Measurements from ENCODE around the gene CROCC. TPM values are rescaled to one million over a fixed set of nuclear protein-coding genes. Genes with fewer than 3 reads are reported as not detected.
A peak's percentile ranks its signal among the peaks of the same experiment; 100 is the strongest.
"Not testable (repeated sequence)": the region's sequence is repeated elsewhere in the genome, so short reads cannot be mapped to it uniquely, and the experiment has no call there.

The CROCC gene, protein sequence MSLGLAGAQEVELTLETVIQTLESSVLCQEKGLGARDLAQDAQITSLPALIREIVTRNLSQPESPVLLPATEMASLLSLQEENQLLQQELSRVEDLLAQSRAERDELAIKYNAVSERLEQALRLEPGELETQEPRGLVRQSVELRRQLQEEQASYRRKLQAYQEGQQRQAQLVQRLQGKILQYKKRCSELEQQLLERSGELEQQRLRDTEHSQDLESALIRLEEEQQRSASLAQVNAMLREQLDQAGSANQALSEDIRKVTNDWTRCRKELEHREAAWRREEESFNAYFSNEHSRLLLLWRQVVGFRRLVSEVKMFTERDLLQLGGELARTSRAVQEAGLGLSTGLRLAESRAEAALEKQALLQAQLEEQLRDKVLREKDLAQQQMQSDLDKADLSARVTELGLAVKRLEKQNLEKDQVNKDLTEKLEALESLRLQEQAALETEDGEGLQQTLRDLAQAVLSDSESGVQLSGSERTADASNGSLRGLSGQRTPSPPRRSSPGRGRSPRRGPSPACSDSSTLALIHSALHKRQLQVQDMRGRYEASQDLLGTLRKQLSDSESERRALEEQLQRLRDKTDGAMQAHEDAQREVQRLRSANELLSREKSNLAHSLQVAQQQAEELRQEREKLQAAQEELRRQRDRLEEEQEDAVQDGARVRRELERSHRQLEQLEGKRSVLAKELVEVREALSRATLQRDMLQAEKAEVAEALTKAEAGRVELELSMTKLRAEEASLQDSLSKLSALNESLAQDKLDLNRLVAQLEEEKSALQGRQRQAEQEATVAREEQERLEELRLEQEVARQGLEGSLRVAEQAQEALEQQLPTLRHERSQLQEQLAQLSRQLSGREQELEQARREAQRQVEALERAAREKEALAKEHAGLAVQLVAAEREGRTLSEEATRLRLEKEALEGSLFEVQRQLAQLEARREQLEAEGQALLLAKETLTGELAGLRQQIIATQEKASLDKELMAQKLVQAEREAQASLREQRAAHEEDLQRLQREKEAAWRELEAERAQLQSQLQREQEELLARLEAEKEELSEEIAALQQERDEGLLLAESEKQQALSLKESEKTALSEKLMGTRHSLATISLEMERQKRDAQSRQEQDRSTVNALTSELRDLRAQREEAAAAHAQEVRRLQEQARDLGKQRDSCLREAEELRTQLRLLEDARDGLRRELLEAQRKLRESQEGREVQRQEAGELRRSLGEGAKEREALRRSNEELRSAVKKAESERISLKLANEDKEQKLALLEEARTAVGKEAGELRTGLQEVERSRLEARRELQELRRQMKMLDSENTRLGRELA (N-terminal part only)
- total RNA-seq = 33.0 TPM

DNA sequence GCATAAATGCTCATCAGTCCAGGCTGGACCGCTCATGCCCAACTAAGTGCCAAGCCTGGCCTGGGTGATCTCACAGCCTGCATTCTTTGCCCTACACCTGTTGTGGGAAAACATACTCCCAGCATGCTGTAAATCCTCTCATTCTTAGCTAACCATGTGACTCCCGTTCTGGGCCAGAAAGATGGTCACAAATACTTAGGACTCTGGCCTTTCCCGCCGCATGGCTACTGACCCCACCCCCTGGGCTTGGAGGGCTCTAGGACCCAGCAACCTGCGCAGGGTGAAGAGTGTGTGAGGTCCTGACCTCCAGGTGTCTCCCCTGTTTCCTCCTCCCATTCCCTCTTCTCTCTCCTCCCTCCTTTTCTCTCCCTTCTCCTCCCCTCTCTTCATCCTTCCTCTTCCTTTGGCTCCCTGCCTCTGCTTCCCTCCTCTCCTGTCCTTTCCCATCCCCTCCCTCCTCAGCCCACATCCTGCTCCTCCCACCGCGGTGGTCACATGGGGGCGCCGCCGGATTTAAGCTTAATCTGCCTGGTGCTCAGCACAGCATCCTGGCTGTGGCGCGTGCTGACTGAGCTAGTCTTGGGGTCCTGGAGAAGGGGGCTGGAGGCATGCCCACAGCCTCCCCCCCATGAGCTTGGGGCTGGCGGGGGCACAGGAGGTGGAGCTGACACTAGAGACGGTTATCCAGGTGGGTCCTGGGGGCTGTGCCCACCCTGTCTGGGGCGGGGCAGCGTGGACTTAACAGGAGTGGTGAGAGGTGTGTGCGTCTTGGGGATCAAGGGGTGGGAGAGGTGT, at the start of gene CROCC:
Gene CROCC (plus strand): TSS at position 541 of the 795 bp plus-strand sequence. CDS start 88 bp downstream, at position 629.
- no peak for DNase-seq (ENCODE audit: low spot score)

DNA sequence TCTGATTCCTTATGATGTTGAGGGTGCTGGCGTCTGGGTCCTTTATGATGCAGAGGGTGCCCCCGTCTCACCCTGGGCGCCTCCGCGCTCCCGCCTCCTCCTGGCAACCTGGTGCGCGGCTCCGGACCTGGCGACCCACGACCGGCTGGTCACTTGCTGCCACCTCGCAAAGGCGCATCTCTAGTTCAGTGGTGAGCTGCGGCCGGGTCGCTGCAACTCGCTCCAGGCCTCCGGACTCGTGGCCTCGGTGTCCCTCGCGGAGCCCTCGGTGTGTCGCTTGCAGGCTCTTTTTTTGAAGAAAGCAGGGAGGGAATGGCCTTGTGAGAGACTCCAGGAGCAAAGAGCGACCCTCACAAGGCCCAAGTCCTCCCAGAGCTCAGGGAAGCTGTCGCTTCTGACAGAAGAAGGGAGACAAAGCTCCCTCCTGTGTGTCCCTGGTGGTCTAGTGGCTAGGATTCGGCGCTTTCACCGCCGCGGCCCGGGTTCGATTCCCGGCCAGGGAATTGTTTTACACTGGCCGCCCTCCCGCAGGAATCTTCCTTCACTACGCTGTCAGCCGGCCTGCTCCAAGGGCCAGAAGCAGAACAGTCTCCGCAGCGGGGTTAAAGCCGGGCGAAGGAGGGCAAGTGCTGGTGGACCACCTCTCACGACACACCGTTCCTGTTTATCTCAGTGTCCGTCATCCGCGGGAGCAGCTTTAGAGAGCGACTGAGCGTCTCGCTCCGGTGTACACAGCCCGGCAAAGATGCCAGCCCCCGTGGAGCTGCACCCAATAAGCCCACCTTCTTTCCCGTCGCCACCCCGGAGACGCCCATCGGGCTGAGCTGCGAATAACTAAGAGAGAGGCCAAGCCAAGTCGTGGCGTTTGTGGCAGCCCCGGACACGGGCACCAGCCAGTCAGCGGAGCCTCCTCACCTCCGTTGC, 49.3 kb upstream of the CROCC start:
- DNase-seq (ENCODE audit: low spot score) = not testable (repeated sequence)

DNA sequence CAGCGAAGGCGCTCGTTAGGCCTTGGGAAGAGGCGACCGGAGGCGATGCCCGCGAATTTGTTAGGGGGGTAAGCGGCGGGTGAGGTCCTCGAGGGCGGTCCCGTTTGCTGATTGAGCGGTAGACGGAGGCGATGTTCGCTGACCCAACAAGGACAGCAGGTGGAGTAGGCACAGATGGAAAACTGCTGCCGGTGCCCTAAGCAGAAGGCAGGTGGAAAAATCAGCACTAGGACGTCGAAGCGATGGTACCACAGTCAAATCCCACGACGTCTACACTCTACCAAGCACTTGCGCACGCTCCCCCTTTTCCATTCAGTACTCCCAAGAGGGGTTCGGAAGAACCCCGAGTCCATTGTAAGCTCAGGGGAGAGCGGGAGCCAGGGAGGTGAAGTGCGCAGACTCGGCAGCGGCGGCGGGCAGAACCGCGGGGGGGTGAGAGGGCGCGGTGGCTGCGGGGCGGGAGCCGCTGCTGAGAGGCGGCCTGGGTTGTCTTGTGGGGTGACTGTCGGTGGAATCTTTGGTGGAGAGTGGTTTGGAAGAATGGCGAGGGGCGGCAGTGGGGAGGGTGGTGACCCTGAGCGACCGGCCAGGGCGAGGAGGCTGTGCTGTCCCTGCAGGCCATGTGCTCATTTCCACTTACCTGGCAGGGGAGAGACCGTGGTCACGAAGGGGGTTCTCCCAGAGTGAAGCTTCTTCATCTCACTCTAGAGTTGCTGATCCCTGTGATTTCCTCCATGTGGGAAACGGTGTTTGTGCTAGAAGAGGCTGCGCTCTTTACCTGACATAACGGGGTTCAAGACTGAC, 48.5 kb upstream of the CROCC start:
- peak; percentile 59 for DNase-seq (ENCODE audit: low spot score)

DNA sequence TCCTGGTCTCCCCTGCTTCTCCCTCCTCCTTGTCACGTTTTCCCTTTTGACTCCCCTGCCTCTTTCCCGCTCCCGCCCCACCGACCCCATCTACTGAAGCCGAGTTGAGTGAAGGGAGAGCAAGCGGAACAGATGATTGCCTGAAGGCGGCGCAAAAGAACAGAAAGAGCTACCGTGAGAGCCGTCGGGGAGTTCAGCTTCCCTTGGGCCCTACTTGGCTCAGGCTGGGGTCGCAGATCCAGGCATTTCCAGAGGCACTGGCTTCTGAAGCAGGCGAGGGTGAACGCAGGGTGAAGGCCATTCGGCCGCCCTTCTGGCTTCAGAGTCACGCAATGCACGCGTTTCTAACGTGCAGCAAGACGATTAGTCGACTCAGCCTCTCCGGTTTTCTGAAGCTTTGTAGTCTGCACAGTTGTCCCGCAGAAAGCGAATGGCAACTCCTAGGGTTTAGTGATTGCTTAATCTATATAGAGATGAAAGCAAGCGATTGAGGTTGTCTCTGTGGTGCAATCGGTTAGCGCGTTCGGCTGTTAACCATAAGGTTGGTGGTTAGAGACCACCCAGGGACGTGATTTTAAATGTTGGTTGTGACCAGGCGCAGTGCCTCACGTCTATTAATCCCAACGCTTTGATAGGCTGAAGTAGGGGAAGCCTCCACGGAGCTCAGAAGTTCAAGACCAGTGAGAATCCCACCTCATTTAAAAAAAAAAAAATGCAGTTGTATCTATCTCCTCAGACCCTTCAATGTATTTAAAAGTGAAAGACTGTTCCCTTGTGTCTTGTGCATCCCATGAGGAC, 46.6 kb upstream of the CROCC start:
- not testable (repeated sequence) for DNase-seq (ENCODE audit: low spot score)

DNA sequence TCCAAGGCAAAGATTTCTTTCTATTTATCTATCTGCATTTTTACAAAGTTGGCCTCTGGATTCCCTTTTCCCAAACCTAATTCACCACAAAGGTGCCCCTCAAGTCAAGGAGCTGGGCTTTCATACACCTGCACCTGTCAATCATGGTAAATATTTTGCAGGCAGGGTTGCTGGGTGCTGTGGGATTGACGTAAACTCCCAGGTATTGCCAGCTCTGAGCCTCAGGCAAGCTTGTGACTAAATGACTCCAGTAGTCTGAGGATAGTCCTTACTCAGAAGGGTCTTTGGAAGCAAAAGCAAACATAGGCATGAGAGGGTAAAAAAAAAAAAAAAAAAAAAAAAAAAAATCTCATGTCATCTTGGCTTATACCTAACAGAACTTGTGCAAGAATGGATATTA, 40.0 kb upstream of the CROCC start:
- DNase-seq (ENCODE audit: low spot score) = not testable (repeated sequence)

DNA sequence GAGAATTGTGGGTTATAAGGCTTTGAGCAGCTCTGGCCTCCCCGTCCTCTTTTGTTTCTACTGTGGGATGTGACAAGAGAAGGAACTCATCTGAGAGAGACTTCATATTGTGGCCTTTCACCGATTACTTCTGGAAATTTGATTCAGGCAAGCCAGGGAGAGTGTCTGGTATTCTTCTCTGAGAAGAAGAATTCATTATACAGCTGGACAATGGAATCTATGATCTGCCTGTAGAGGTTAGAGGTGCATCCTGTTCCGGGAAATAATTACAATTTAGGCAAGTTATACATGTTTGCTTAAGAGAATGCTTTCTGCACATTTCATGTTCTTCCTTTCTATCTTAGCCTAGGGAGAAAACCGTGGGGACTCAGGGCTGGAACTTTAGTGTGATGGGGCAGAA, 38.7 kb upstream of the CROCC start:
- no peak for DNase-seq (ENCODE audit: low spot score)

DNA sequence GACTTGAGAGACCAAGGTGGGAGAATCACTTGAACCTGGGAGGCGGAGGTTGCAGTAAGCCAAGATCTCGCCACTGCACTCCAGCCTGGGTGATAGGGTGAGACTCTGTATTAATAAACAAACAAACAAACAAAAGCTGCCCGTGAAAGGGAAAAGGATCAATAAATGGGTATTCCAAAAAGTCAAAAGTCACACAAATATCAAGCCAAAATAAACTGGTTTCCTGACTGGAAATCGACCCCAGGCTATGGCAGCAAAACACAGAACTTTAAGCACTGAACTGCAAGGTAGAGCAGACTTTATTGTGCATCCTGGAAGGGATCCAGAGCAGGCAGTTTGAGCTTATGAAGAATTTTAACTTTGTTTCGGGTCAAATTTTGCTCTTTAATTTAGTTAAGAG, 37.2 kb upstream of the CROCC start:
- DNase-seq (ENCODE audit: low spot score) = not testable (repeated sequence)

DNA sequence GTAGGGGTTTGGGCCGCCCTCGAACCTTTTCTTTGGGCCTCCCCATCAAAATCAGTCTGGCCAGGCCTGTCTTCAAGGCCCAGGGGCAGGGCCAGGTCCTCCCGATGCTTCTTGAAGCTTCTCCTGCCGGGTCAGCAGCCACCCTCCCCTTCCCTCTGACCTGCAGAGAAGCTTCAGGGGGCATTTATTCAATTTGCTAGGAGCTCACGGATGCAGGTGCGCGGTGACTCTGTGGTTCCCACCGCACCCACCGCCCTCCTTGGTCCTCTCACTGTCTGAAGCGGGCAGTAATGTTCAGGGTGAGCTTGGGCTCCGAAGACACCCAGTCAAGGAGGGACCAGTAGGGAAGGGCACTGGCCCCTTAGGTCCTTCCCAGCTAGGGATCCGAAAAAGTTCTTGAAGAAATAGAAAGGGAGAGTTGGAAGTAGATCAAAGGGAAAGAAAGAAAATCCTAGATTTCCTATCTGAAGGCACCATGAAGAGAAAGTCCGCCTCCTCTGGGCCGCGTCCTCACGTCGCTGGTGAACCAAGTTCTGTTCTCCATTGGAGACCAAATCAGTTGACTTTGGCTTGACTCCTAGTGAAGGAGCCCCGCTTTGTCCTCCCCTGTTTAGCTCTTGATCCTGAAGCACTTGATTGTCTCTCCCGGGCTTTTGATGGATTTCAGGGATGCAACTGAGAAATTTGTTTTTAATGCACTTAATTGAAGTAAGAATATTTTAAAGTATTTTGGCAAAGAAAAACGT, 34.7 kb upstream of the CROCC start:
- no peak for DNase-seq (ENCODE audit: low spot score)

DNA sequence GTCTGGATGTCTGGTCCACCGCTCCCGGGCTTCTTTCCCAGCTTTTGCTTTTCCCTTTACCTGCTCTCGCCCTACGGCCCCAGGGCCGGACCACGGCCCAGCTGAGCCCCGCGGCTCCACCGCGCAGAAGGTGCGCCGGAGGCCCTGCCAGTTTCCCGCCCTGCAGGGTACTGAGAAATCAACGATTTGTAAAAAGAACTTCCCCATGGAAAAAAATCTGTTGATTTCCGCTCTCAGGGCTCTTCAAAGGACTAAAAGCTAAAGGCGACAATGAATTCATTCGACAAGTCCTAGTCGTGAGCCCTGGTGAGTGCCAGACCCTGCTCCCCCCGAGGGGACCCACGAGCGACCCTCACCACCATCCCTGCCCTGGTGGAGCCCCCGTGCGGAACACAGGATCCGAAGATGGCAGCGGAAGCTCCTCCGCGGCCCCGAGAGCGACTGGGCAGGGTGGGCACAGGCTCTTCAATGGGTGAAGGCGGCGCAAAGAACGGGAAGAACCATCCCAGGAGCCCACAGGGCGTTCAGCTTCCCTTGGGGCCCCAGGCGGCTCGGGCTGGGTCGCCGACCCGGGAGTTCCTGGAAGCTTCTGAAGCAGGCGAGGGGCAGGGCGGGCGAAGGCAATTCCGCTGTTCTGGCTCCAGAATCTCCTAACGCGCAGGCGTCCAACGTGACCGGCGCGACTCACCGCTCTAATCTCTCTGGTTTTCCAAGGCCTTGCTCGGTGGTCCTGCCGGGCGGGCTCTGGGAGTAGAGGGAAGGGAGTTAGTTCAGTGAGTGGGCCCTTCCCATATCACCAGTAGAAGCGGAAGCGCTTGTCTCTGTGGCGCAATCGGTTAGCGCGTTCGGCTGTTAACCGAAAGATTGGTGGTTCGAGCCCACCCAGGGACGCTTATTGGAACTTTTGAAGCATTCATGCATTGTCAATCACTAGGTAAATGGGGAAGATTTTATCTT, 32.6 kb upstream of the CROCC start:
- peak; percentile 84 for DNase-seq (ENCODE audit: low spot score)

DNA sequence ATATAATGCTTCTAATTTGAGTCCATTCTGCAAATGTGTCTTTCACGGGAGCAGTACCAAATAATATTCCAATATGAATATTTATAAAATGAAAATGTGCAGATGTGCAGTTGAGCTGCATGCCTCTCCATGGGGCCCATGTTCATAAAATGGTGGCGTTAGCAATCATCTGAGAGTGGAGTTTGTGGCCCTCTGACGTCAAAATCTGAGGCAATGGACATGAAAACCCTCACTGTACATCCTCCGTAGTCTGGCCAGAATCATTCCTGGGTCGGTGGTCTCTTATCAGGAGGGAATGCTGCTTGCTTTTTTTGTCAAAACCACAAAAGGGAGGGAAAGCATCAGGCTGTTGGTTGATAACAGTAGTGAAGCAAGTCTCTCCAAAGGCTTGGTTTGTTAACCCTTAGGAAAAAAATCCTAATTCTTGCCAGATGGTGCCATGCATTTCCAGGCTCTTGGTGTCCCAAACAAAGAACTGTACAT, 31.2 kb upstream of the CROCC start:
- DNase-seq (ENCODE audit: low spot score) = not testable (repeated sequence)

DNA sequence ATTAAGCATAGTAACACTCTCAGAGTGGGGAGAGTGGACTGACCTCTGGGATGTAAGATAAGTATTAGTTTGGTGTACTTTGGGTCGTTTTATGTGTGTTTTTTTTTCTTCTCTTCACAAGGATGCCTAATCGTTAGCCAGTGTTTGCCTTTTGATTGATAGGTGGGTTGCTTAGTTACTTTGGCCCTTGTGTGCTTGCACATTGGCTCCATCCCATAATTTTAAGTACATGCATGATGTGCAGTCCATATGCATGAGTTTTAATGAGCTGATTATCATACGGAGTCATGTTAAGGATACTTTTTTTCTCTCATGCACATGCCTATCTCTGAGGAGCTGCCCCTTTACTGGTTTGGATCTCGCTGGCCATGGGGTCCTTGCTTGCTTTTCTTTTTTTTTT, 30.7 kb upstream of the CROCC start:
- DNase-seq (ENCODE audit: low spot score) = not testable (repeated sequence)

DNA sequence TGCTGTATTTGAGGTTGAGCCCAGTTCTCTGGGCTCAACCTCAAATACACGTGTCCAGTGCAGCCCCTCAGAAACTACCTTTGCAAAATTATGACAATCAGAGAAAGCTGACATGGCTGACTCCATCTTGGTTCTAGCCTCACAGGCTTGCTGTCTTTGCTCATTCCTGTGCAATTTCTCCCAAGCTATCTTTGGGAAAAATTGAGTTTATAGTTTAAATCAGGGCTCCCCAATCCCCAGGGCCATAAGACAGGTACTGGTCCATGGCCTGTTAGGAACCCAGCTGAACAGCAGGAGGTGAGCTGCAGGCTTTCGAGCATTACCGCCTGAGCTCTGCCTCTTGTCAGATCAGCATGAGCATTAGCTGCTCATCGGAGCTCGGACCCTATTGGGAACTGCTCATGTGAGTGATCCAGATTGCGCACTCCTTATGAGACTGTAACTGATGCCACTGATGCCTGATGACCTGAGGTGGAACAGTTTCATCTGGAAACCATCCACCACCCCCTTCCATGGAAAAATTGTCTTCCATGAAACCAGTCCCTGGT, 28.7 kb upstream of the CROCC start:
- not testable (repeated sequence) for DNase-seq (ENCODE audit: low spot score)

DNA sequence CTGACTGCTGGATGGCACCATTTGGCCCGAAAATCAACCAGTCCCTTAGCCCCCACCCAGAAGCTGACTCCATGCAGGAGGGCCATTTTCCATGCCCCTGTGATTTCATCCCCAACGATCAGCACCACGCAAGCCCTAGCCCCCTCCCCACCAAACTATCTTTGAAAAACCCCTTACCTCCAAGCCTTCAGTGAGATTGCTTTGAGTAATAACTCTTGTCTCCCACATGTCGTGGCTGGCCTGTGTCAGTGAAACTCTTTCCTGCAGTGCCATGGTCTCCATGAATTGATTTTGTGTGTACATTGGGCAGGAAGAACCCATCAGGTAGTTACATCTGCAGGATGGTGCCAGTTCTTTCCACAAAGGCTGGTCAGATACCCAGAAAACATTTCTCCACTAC, 27.9 kb upstream of the CROCC start:
- DNase-seq (ENCODE audit: low spot score) = not testable (repeated sequence)

DNA sequence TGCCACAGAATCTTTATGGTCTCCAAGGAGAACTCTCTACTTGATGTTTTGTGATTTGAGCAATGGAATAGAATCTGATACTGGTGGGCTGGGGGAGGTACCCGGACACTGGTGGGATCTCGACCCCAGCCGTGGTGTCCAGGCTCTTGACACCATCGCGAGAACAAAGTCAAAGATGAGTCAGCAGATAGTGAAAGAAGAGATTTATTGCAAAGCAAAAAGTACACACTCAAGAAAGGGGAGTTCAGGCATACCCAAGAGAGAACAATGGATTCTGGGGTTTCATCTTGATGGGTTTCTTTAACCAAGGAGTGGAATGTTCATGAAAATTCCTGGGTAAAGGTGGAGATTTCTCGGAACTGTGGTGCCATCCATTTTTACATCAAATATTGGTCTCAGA, 27.4 kb upstream of the CROCC start:
- not testable (repeated sequence) for DNase-seq (ENCODE audit: low spot score)

DNA sequence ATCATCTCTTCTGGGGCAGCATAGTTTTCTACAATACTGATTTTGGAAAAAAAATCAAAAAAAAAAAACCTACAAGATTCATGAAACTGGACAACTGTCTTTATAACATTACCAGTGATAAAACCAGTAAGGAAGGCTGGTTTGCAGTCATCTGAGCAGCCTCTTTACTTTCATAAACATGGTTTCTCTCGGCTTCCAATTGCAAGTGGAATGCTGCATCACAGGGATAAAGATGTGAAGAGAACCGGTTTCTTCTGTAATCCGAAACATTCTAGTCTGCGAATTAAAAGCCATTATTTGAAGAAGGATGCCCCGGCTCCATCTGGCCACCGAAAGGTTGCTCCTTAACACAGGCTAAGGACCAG, 26.5 kb upstream of the CROCC start:
- not testable (repeated sequence) for DNase-seq (ENCODE audit: low spot score)
